ENCODE results near the gene SCG5.
A peak's percentile ranks its signal among the peaks of the same experiment; 100 is the strongest.

SCG5 gene

DNA sequence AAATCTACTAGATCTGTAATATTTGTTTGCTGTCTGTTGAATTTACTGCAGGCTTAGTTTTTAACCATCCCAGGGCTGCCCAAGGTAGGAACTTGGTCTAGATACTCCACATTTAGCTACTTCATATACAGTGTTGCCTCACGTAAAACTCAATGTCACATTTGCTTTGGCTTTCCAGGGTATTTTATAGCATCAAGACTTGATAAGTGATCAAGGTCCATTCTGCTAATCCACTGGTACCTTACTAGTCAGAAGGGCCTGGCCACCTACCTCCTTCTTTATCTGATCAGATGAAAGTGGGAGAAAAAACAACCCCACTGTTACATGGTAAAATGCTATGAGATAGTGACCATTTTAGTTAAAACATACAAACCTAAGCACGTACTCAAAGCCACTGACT is 50.8 kb downstream of the SCG5 start:
- ATAC-seq = no peak

DNA sequence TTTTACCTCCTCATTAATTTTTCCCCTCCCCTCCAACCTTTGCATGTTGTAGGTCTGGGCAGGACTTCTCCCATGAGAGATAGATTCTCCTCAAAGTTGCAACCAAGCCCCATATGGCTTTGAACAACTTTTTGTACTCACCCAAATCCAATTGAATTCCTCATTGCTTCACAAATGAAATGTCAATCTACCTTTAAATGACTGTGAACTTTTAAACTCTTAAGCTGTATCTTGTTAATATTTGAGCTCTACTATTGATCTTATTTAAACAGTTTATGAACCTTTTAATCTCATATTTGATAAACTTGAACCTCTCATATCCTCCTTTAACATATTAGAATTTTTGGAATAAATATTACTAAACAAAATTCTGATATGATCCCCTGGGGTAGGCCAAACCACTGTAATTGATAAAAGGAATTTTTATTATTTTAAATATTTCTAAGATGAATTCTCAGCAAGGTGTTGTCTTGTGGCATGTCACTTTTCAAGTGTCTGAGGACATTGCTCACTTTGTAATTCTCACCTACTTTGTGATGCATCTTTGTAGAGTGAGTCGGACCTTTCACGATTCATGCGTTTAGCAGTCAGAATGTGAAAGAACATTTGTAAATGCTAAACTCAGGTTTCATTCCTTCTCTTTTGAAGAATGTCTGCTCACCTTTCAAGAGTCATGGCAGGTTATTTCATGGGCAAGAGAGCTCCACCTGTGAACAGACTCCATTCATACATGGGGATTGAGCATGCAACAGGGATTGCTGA is 52.9 kb downstream of the SCG5 start:
- no peak for ATAC-seq

DNA sequence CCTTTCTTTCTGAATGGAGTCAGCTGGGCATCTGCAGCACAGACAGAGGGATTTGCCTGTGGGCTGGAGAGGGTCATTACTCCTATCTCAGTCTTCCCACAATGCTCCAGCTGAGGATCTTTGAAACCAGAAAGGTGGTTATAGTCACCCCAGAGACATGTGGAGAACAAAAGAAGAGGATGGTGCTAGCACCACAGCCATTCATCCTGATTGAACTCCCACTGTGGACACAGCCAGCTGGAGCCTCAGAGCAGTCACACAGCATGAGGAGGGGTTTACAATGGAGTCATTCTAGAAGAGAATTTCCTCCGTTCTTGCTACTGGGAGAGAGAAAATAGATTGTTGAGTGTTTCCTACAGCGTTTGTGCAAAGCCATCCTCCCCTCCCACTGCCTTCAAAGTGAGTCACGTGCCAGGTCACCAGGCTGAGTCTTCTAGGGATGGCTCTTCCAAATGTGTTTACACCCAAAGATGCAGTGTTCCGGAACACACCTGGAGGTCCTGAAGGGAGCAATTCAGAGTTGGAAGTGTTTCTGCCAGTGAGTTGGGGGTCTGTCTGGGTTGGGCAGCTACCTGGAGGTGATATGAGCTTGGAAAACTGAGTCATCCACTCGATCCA is 57.4 kb downstream of the SCG5 start:
- ATAC-seq = no peak

DNA sequence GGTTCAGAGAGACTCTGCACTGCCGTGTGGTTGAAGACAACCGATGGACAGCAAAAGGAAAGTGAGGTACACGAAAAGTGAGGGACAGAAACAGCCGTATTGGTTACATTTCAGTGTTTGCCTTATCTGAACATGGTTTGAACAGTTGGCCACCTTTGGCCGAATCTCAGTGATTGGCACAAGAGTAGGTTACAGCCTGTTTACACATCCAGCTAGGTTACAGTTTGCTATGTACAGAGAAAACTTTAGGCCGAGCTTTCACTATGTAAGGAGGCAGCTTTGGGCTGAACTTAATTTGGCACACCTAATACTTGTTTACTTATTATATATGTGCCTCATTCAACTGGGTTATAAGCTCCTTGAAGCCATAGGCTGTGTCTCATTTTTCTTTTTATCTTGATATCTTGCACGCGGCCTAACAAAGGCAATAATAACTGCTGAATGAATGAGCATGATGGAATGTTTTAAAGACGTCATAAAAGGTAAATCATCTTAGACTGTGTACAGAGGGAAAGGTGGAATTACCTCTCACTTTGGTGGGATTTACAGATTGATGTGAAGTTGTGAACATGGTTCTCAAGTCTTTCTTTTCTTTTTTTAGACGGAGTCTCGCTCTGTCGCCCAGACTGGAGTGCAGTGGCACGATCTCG is 59.1 kb downstream of the SCG5 start:
- no peak for ATAC-seq

DNA sequence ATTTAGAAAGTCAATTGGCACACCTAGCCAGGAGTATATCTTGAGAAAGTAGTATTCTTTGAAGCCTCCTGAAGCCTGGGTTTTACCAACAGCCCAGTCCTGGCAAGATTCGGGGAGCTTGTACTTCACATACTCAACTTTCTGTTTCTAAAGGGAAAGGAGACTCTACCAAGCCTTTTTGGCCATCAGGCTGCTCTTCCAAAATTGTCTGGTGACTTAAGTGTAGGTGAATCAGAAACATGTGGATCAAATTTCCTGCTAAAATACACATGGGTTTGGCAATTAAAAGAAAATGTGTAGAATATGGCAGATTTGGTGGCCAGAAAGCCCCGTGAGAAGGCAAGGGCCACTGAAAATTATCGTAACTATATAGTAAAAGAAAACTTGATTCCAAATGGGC is 60.4 kb downstream of the SCG5 start:
- ATAC-seq = no peak

DNA sequence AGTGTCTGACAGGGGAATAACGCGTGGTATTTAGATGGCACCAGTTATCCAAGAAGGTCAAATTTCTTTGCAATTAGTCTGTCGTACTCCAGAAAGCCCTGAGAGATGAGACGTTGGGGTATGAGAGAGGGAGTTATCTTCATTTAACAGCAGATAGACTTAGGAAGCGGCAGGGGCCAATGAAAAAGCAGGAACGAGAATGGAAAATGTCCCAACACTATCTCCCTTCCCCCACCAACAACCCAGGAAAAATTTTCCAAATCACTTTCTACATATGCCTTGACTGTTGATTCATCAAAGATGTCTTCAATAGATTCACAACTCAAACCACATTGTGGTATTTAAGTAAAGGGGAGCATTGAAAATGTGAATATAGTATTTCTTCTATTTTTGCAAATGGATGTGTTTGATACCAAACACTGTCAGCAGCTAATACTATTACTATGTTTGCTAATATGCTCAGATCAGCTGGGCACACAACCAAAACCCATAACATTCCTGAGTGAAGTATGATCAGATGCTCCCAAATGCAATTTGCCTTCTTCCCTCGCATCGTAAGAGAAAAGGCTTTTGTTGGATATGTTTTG is 63.0 kb downstream of the SCG5 start:
- no peak for ATAC-seq

DNA sequence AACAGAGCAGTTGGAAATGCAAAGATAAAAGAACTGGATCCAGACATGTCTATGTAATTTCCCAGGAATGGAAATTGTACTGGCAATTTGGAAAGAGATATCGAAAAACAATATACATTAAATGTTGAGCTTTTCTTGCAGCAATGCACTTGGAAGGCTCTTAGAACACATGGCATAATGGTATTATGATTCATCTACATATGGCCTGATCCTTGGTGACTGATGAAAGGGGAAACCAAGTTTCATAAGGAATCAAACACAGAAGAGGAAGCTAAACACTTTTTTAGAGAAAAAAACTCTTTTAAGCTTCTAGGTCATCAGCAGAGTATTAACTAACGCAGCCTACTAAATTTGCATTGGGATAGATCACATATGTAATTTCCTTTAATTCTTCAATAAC is 63.9 kb downstream of the SCG5 start:
- no peak for ATAC-seq

DNA sequence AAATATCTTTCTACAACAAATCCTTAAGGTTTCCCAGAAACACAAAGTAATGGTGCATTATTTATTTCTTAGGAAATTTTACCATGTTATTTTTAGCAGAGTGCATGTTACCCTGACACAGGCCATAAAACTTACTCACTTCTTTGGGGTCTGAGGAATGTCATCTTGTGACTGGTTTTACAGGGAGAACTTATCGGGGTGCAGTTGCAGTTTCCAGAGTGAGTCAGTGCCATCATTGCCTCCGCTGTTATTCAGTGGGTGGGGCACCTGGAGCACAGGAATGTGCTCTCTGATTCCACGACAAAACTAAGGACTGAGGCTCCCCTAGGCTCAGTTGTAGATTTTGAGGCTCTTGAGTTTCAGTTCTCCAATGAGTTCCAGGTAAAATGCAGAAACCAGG is 65.2 kb downstream of the SCG5 start:
- ATAC-seq = no peak

DNA sequence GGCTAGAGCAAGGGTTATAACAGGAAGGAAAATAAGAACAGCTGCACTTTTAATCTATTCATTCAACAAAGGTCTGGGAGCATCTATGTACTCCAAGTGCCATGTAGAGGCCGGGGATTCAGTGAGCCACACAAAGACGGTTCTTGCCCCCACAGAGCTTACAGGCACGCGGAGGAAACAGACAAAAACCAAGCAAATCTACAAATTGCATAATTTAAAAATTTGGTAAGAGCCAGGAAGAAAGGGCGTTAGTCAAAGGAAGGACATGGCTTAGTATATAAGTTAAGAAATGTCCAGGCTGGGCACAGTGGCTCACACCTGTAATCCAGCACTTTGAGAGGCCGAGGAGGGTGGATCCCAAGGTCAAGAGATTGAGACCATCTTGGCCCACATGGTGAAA is 65.9 kb downstream of the SCG5 start:
- no peak for ATAC-seq

DNA sequence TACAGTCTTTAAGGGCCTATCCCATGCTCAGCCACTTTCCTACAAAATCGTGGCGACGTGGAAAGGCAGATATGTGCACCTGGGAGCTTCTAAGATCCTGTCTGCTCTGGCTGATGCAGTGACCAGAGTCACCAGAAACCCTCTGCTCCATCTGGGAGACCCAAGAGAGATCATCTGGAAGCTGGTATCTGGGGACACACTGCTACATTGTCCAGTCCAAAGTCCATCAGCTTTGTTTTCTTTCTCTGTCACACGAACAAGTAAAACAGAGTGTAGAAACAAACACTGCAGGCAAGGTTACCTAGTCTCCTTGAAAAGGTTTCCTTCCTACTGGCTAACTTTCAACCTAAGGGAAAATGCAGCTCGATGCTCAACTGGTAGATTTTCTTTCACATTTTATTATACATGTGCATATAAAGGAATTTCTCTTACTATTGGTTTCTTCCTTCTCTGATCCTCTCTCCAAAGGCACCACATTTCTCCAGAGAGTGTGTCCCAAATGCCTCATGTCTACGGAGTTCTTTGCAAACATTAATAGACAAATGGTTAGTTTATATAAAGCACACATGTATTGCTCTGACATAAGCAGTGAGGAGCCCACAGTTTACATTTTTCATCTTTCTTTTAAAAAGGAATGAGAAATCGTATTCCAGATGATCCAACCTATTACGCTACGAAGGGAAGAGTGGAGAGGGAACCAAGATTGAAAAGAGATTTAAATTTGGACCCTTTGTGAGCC is 68.0 kb downstream of the SCG5 start:
- no peak for ATAC-seq

DNA sequence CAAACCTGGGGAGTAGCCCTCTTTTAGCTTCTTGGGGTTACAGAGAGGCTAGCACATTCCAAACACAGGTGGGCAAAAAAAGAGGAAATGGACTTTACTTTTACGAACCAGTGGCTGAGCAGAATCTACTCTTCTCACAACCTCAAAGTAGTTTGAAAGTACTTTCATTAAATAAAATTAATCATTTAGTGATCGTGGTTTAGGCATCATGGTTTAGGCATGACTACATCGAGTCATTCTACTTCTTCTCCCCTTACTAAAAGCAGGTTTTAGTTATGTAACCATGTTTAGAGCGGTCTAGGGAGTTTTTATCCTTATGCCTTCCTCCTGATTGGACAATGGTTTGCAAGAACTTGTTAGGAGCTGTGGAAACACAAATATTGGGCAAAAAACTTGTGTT is 73.8 kb downstream of the SCG5 start:
- no peak for ATAC-seq

DNA sequence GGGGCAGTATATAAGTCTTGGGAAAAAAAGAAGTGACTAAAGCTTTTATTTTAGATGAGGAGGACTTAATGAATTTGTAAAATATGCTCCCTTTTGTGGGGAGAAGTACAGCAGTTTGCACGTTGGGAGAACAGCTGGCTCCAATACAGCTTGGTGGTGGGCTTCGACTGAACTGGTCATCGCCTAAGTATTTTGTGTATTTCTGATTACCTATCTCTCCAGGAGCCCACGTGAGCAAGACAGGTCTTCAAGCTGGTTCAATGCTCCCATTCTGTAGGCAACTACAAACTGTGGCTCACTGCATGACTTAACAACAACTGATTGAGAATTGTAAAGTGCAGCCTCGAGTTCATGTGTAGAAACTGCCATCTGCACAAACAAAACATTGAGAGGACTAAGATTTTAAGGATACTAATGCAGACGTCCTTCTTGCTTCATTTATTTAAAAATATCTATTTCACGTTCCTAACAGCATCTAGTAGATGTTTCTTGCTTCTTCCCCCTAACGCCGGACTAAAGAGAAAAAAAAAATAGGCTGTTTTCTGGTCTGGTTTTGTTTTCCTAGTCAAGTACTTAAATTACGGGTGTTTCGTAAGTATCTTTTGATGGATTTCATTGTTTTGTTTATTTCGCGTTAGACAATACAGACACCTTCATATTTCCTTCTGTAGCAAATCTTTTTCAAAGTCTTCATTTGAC is 74.9 kb downstream of the SCG5 start:
- ATAC-seq = no peak

DNA sequence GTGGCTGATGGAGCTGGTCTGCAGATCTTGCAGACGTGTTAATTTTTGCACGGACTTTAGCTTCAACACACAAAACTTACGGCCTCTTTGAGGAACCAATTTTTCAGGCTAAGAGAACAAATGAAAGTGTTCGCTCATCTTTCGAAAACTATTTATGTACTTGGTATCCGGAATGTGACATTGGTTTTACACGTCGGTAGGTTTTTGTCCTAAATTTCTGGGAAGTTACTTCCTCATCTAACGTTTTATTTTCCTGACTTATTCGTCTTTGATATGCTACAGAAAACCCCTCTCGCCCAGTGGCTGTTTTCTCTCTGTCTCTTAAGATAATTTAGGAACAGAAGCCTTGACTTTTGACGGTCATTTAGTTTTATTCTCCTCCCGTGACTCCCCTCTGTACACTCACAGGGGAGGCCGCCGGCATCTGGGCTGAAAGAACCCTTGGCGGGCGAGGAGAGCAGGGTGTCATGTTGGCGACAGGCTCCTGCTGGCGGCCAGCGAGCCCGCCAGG is 75.5 kb downstream of the SCG5 start:
- ATAC-seq = no peak

DNA sequence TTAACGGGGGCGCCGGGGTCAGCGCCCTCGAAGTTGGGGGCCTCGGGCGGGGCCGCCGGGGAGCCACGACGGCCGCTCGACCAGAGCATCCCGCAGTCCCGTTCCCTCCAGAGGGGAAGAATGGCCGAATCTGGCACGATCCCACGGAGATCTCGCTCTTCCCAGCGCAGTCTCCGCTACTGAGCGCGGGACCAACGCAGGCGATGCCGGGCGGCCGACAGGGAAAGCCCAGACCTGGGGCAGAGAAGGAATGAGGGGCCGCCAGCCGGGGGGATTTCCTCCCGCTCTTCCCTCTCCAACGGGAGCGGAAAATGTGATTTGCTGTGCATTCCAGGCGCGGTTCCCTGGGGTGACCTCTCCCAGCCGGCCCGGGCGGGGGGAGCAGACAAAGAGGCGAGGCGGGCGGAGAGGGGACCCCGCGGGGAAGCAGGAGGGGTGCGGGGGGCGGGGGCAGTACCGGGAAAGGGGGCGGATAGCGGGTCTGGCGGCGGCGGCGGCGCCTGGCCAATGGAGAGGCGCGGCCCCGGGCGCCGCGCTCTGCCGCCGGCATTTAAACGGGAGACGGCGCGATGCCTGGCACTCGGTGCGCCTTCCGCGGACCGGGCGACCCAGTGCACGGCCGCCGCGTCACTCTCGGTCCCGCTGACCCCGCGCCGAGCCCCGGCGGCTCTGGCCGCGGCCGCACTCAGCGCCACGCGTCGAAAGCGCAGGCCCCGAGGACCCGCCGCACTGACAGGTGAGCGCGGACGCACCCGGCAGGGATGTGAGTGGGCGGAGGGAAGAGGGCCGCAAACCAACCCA is 76.1 kb downstream of the SCG5 start, which contains the start of gene GREM1:
TSS of gene GREM1 (plus strand) at position 579 of the 801 bp plus-strand sequence. CDS start 12,687 bp downstream, outside the sequence.
- ATAC-seq = no peak

DNA sequence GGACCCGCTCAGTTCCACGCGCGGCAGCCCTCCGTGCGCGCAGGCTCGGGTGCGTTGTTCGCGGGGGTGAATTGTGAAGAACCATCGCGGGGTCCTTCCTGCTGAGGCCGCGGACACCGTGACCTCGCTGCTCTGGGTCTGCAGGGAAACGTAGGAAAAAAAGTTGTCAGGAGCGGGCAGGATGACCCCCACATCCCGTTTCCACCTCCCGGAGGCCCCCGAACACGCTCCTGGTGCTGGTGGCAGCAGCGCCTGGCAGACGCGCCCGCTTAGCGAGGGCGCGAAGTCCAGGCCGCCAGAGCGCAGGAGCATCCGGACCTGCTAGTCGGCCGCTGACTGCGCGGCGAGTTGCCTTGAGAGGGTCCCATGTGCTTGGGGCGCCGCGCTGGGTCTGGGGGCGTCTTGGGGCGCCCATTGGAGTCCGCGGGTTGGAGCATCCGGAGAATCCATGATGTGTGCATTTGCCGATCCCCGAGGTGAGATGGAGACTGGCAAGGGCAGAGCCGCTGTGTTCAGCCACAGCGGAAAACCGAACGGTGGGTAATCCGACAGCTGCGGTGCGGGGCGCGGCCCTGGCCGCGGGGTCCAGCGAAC is 76.8 kb downstream of the SCG5 start:
- ATAC-seq = no peak

DNA sequence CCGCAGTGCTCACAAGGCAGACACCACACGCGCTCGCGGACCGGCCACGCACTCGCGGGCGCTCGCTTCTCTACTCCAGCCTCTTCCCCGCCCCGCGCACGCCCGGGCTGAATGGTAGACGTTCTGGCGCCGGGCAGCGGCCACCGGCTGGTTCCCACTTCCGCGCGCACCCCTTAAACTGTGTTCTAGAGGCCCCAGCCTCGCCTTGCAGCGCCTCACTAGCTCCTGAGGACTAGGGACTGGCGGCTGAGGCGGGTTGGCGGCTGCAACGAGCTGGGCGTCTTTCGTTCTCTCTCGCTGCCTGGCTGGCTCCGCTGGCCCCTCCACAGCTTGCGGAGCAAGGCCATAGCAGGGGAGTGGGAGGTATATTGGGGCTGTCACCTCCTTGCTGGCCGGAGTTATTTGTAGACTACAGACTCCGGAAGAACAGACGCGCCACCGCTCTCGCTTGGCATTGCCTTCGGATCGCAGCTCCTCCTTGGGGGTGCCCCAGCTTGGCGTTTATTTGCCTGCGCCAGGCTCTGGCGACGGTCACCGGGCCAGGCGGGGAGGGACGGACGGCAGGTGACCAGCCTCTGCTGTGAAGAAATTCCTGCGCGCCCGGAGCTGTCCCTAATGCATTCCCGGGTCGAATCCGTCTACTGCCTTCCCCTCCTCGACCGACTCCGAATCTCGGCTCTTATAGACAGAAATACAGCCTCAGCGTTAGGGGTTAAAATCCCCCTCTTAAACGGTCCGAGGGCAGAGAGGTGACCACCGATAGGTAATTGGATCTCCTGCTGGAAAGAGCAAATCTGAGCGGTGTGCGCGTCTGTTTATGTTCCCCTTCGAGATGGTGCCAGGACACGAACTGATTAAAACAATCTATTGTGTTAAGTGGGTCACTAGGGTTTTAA is 77.6 kb downstream of the SCG5 start:
- no peak for ATAC-seq

DNA sequence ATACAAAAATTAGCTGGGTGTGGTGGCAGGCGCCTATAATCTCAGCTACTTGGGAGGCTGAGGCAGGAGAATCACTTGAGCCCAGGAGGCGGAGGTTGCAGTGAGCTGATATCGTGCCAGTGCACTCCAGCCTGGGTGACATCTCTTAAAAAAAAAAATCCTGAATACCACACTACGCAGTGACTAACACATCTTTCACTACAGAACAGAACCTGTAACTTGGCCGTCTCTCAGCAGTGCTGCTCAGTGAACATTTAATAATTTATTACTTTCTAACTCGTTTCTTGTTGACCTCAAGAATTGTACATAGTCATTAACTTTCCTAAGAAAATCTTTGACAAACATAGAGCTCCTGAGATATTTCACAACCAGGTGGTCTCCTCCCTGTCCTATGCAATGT is 80.1 kb downstream of the SCG5 start:
- ATAC-seq = no peak

DNA sequence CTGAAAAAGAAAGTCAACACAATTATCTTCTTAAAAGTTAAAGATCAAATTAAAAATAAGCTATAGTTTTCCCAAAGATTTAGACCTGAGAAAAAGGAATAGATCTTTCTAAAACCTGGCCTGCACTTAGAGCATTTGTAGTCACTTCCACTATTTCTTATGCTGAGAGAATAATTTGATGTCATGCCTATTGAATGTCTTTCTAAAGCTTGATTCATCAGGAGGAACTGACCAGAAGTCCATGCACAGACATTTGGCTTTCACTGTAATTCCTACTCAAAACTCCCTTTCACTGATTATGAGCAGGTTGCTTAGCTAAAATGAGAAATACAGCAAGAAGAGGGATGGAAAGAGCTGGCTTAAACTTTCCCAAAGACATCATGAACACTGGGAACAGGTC is 80.6 kb downstream of the SCG5 start:
- ATAC-seq = no peak

DNA sequence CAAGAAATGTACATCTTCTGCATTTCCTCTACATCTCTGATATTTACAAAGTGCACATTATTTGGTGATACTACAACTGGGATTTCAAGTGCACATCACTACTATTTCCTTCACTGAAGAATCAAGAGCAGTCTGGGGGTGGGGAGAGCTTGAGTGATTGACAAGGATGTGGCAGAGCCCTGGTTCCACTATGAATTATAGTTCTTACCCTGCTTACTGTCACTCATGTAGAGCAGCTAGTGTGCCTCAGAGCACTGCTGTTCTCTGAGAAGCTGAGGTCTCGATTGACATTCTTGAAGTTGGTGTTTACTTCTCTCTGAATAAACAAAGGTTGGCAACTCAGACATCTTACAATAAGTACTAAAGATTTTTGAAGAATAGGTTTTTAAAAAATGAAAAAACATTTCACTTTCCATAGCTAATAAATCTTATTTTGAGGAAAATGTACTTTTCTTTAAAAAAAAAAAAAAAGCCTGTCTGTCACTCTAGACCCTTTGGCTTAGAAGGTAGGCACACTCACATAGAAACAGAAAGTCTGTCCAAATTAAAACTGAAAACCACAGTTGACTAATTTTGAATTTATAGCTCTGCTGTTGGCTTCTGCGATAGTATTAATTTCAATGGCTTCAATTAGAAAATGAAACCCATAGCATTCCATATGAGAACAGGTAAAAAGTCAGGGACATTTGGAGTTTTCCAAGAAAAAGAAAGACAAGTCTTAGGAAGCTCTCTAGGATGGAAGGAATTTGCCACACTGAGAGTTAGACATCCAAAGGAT is 81.8 kb downstream of the SCG5 start:
- peak; percentile 85 to 88 for ATAC-seq

Data from activated CD4-positive, CD25-positive, alpha-beta regulatory T cell treated with anti-CD3 and anti-CD28 coated beads, Interleukin-2, amount 50 U/mL, for 24 hours (primary cell).